Measurements from ENCODE around the gene LRP8.
"Not testable (repeated sequence)": the region's sequence is repeated elsewhere in the genome, so short reads cannot be mapped to it uniquely, and the experiment has no call there.

The LRP8 gene

DNA sequence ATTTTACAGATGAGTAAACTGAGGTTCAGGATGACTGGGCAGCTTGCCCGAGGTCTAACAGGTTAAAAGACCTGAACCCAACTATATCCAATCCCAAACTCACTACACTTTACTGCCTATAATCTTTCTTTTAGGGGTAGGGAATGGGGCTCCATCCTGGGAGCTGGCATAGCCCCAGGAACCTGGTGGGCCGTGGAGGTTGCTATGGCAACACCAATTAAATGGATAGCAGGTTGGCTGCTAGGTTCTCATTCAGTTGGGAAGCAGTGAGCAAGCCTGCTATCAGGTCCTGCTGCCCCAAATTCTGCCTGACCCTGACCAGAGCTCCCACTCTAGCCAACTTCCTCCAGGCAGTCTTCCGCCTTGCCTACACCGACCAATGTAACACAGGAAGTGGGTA lies 40.9 kb downstream of the LRP8 start:
- intact Hi-C loops (cut with DNase I; ENCODE audit: low total_unique reads): no loop called here
- Histone ChIP-seq H3K9me3 (no peaks in the 10 kb centered on the region), H3K27me3 (no peaks in the 10 kb centered on the region), H3K4me3 (no peak overlapping the region), H3K4me1 (peaks cover 0 to 4% (median 2%) of the 10 kb centered on the region in 4 donors), H3K36me3 (no peaks in the 10 kb centered on the region), H3K27ac (no peak overlapping the region)
- TF ChIP-seq, protein P1, sequence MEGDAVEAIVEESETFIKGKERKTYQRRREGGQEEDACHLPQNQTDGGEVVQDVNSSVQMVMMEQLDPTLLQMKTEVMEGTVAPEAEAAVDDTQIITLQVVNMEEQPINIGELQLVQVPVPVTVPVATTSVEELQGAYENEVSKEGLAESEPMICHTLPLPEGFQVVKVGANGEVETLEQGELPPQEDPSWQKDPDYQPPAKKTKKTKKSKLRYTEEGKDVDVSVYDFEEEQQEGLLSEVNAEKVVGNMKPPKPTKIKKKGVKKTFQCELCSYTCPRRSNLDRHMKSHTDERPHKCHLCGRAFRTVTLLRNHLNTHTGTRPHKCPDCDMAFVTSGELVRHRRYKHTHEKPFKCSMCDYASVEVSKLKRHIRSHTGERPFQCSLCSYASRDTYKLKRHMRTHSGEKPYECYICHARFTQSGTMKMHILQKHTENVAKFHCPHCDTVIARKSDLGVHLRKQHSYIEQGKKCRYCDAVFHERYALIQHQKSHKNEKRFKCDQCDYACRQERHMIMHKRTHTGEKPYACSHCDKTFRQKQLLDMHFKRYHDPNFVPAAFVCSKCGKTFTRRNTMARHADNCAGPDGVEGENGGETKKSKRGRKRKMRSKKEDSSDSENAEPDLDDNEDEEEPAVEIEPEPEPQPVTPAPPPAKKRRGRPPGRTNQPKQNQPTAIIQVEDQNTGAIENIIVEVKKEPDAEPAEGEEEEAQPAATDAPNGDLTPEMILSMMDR (IDR thresholded peaks at IDR 0.05): no peak
- no peak for DNase-seq

DNA sequence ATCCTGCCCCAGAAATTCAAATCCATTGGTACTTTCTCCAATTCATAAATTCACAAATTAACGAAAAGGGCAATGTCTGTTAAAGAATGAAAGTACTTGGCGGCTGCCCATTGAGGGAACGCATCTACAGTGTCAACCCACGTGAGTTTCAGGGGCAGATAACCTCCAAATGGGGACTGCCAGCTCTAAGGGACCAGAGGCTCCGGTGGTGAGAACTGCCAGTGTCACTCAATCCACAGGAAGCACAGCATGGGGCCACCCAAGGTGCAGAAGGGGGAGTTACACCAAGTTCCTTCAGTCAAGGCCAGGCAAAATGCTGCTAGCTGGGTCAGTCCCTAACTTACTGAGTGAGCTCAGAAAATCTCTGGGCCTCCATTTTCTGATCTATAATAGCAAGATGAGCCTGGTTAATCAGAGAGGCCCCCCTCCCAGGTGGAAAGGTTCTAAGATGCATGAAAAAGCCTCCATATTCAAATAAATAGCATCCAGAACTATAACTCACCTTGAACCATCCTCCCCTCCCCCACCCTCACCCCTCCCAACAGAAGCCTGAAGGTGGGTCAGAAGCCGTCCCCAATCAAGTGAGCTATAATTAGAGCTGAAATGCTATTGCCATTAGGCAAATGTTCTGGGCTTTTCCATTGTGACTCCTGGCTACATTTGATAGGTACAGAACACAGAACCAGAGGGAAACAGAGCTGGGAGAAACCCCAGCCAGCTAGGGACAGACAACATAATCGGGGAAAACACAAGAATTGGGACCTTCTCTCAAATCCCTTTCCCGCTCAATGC lies 41.7 kb downstream of the LRP8 start:
- H3K4me1 ChIP-seq: no peaks in the 10 kb centered on the region
- TF ChIP-seq, protein P1 (IDR thresholded peaks at IDR 0.05): no peak

DNA sequence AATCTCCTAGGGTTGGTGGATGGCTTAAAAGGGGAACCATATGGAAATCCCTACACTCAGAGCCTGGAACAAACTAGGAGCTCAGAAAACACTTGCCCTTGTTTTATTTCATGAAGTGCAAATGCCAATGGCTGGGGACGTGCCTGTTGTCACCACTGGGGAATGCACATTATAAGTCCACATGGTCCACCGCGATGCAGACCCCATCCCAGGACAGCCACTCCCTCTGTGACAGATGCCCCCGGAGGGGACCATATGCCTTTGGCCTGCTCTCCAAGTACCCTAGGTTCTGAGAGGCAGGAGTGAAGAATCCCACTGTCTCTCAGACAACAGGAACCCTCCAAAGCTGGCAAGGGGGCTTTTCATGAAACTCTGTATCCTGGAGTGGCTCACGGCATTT lies 42.3 kb downstream of the LRP8 start:
- intact Hi-C loops (cut with DNase I; ENCODE audit: low total_unique reads): no loop called here
- H3K4me3 ChIP-seq: no peak overlapping the region
- H3K36me3 ChIP-seq: no peaks in the 10 kb centered on the region
- DNase-seq: no peak
- H3K27me3 ChIP-seq: no peaks in the 10 kb centered on the region
- no peaks in the 10 kb centered on the region for H3K4me1 ChIP-seq
- no peak overlapping the region for H3K27ac ChIP-seq
- TF ChIP-seq, protein P1 (IDR thresholded peaks at IDR 0.05): no peak
- H3K9me3 ChIP-seq: no peaks in the 10 kb centered on the region

More for the DNA sequence above, 41.7 kb downstream of the LRP8 start:
- Histone ChIP-seq H3K27me3 (no peaks in the 10 kb centered on the region), H3K36me3 (no peaks in the 10 kb centered on the region), H3K27ac (no peak overlapping the region), H3K9me3 (no peaks in the 10 kb centered on the region), H3K4me3 (no peak overlapping the region)
- DNase-seq: no peak
- intact Hi-C loops (cut with DNase I; ENCODE audit: low total_unique reads): no loop called here

DNA sequence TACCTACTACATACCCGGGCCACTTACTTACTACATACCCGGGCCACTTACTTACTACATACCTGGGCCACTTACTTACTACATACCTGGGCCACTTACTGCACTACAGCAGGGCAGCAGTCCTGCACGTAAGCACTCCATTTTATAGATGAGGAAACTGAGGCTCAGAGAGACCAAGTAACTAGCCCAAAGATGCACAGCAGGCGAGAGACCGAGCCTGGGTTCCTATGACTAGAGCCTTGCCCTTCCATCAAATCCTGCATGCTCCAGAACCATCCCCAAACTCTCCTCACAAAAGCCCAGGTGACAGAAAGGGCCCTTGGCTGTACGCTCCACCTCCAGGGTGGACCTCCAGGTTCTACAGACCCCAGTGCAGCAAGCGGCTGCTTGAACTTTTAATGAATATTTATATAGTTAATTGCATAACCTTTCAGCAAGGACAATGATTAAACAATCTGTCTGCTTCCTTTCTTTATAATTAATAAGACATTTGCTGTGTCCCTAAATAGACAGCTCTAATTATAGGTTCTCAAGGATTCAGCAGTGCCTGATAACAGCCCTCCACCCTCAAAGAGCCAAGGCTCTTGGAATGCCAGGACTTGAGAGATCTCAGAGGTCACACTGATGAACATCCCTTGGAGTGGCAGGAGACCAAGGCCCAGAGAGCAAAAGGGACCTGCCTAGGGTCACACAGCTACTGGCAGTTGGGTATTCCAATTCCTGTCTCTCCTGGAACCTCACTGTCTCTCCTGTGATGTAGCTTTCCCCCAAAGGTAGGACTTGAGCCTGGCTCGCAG lies 43.4 kb downstream of the LRP8 start:
- H3K4me3 ChIP-seq: no peak overlapping the region
- DNase-seq: no peak
- H3K27me3 ChIP-seq: no peaks in the 10 kb centered on the region
- no peaks in the 10 kb centered on the region for H3K36me3 ChIP-seq
- H3K27ac ChIP-seq: no peak overlapping the region
- intact Hi-C loops (cut with DNase I; ENCODE audit: low total_unique reads): no loop called here
- TF ChIP-seq, protein P1 (IDR thresholded peaks at IDR 0.05): no peak
- H3K4me1 ChIP-seq: no peaks in the 10 kb centered on the region
- H3K9me3 ChIP-seq: no peaks in the 10 kb centered on the region

DNA sequence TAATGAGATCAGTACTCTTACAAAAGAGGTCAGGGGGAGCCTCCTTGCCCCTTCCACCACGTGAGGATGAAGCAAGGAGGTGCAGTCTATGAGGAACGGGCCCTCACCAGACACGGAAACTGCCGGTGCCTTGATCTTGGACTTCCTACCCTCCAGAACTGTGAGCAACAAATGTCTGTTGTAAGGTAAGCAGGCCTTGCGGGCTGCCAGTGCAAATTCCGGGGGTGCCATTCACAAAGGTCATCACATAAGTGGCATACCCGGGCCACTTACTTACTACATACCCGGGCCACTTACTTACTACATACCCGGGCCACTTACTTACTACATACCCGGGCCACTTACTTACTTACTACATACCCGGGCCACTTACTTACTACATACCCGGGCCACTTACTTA lies 44.7 kb downstream of the LRP8 start:
- H3K27me3 ChIP-seq; DNase-seq; H3K4me3 ChIP-seq; H3K4me1 ChIP-seq; intact Hi-C loops (cut with DNase I; ENCODE audit: low total_unique reads); H3K9me3 ChIP-seq; H3K27ac ChIP-seq; H3K36me3 ChIP-seq: not testable (repeated sequence)

DNA sequence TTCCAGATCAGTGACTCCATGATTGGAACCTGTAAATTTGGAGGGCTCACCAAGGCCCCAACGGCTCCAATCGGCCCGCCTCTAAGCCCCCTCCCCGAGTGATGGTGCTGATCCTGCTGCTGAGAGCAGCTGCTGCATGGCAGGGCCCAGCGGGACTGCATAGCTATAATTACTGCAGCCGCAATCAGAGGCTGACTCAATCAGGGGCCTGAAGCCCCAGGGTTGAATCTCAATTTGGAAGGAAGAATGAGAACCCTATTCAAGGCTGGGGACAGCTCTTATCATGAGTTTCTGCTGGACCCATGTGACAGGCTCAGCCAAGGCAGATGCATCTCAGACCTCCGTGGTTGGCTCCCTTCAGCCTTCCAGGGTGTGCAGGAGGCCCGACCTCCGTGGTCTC lies 46.7 kb downstream of the LRP8 start:
- intact Hi-C loops (cut with DNase I; ENCODE audit: low total_unique reads): no loop called here
- Histone ChIP-seq H3K9me3 (no peaks in the 10 kb centered on the region), H3K27ac (no peak overlapping the region), H3K4me1 (no peaks in the 10 kb centered on the region), H3K36me3 (no peaks in the 10 kb centered on the region), H3K27me3 (no peaks in the 10 kb centered on the region), H3K4me3 (no peak overlapping the region)
- DNase-seq: no peak
- TF ChIP-seq, protein P1 (IDR thresholded peaks at IDR 0.05): no peak

Measured in tibial artery (tissue), 4 donors.